MM.1S (cell line): ENCODE data around the gene RSPH1.

Source experiments
- EZH2 ChIP-seq: fragments of 300-600 bp; sonication (generic); optimal IDR thresholded peaks from 2 replicates; pipeline ENCODE3; 2017; ENCODE audit warnings: low read depth, mild to moderate bottlenecking, antibody characterized with exemption, low read length, mixed read lengths
- EZH2phosphoT487 ChIP-seq: fragments of 300-600 bp; sonication (generic); IDR thresholded peaks from 2 replicates; pipeline ENCODE4 v1.6.1; 2018; ENCODE audit warnings: antibody characterized with exemption, low read length

DNA sequence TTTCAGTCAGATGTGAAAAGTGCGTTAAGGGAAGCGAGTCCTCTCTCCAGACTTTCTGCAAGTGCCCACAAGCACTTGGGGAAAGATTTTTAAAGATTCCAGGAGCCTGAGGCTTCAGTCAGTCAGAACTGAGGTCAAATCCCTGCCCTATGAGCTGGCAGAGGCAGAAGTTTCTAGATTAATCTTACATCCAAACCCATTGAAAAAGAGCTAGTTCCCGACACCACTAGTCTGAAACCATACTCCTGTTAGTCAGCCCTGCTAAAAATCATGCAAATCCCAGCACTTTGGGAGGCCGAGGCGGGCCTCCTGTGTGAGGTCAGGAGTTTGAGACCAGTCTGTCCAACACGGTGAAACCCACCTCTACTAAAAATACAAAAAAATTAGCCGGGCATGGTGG, 21.0 kb downstream of the RSPH1 start:
- no peak for TF ChIP-seq EZH2
- TF ChIP-seq EZH2phosphoT487: no peak
